ENCODE measurements around the gene DBF4.

- TF ChIP-seq CTCF (conservative IDR thresholded peaks at IDR 0.05; ENCODE audit: low read depth, low read length), result no peak
- no peak for TF ChIP-seq EZH2 (IDR thresholded peaks at IDR 0.05; ENCODE audit: low read length, unreplicated experiment)
Observed at GRCh38 chr7:87948371-87948770, 72.1 kb downstream of the DBF4 start.

Data from PC-3 (cell line).